SK-N-MC (cell line): ENCODE measurements around the gene WHAMM.

Experiments
- DNase-seq: peaks from one replicate; pipeline ENCODE4 v3.0.0-alpha.2; 2011; ENCODE audit warnings: low read depth, low spot score
- H3K27ac ChIP-seq: fragments of 200-600 bp; sonication (generic); 2 replicates; pipeline ENCODE4 v1.5.1; 2016; ENCODE audit warnings: mixed run types
- H3K36me3 ChIP-seq: fragments of 200-600 bp; sonication (generic); 2 replicates; pipeline ENCODE4 v1.6.1; 2017; ENCODE audit warnings: antibody characterized with exemption, low read length, mixed read lengths; ENCODE audit not compliant: insufficient read depth
- H3K4me3 ChIP-seq: fragments of 200-600 bp; sonication (generic); 2 replicates; pipeline ENCODE4 v1.5.1; 2016
- H3K9ac ChIP-seq: fragments of 200-600 bp; sonication (generic); 2 replicates; pipeline ENCODE4 v1.8.0; 2017; ENCODE audit warnings: mixed run types, mixed read lengths; ENCODE audit not compliant: insufficient read length
- H3K9me3 ChIP-seq: fragments of 200-600 bp; sonication (generic); 2 replicates; pipeline ENCODE4 v1.6.1; 2017; ENCODE audit warnings: low read depth, mild to moderate bottlenecking, antibody characterized with exemption, low read length, moderate library complexity, mixed read lengths
- EZH2 ChIP-seq: fragments of 200-600 bp; sonication (generic); IDR thresholded peaks from one replicate; pipeline ENCODE4 v1.6.1; 2017; ENCODE audit warnings: antibody characterized with exemption
- FOXP2 ChIP-seq: optimal IDR thresholded peaks from 2 replicates; pipeline ENCODE3; 2011; ENCODE audit warnings: mild to moderate bottlenecking, moderate library complexity; ENCODE audit not compliant: insufficient read depth; ENCODE audit errors: extremely low read length, control extremely low read depth
- POLR2AphosphoS5 ChIP-seq: IDR thresholded peaks from 2 replicates; pipeline ENCODE4 v1.6.1; 2012; ENCODE audit warnings: mild to moderate bottlenecking, low read depth, low read length, borderline replicate concordance

WHAMM gene

DNA sequence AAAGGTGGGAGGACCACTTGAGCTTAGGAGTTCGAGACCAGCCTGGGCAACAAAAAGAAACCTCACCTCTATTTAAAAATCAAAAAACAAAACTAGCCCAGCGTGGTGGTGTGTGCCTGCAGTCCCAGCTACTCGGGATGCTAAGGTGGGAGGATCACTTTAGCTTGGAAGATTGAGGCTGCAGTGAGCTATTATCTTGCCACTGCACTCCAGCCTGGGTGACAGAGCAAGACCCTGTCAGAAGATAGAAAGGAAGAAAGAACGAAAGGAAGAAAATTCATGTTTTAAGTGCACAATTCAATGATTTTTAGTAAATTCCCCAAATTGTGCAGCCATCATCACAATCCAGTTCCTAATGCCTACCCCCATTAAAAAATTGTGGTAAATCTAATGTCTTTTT is 11.3 kb upstream of the WHAMM start:
- TF ChIP-seq FOXP2: no peak
- H3K36me3 ChIP-seq: no peaks in the 10 kb centered on the region
- no peak overlapping the region for H3K27ac ChIP-seq
- H3K4me3 ChIP-seq: no peak overlapping the region
- H3K9ac ChIP-seq: no peak overlapping the region
- DNase-seq: no peak
- H3K9me3 ChIP-seq: no peaks in the 10 kb centered on the region

DNA sequence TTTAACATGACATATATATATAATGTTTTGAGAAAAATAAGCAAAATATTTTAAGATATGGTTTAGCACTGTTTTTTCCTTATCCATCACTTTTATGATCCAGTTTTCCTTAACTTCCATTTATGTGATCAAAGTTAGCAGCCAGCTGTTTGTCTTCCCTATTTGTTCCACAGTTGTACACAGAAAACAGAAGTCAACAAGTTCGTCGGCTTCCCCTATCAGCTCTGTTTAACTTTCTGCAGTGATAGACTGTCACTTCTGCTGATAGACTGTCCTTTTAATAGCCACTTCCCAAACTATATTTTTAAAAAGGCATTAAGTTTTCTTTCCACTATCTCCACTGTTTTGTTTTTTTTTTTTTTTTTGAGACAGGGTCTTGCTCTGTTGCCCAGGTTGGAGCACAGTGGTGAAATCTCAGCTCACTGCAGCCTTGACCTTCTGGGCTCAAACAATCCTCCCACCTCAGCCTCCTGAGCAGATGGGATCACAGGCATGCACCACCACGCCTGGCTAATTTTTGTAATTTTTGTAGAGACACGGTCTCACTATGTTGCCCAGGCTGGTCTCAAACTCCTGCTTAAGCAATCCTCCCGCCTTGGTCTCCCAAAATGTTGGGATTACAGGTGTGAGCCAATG is 10.8 kb upstream of the WHAMM start:
- no peak overlapping the region for H3K27ac ChIP-seq
- no peak for DNase-seq
- H3K36me3 ChIP-seq: no peaks in the 10 kb centered on the region
- no peak for TF ChIP-seq POLR2AphosphoS5
- TF ChIP-seq EZH2: no peak
- no peaks in the 10 kb centered on the region for H3K9me3 ChIP-seq
- no peak overlapping the region for H3K4me3 ChIP-seq
- no peak overlapping the region for H3K9ac ChIP-seq

DNA sequence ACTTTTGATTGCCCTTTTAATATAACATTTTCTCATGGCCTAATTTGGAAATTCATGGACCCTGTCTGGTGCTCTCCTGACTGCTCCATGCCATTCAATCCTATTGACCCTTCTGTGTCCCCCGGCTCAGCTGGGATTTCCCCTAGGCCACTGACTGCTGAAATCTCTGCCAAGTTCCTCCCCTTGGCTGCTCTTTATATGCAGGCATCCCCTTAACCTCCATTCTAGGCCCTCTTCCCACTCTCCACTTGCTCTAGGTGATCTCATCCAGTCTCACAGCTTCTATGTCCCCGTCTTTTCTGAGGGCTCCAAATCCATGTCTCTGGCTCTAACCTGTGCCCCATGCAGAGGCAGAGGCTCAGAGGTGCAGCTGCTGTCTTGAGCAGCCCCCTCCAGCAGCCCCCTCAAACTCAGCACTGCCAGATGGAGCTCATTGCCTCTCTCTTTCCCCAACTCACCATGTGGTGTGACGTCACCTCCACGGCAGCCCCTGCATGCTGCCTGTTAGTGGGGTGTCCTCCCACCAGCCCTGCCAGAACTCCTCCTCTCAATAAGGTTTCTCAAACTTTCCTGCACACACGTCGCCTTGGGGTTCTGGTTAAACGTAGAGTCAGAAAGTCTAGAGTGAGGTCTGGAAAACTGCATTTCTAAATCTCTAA is 10.1 kb upstream of the WHAMM start:
- DNase-seq: no peak
- no peaks in the 10 kb centered on the region for H3K36me3 ChIP-seq
- no peaks in the 10 kb centered on the region for H3K9me3 ChIP-seq
- H3K9ac ChIP-seq: no peak overlapping the region
- H3K4me3 ChIP-seq: no peak overlapping the region
- TF ChIP-seq EZH2 (no peak), POLR2AphosphoS5 (no peak), FOXP2 (no peak)
- H3K27ac ChIP-seq: no peak overlapping the region

DNA sequence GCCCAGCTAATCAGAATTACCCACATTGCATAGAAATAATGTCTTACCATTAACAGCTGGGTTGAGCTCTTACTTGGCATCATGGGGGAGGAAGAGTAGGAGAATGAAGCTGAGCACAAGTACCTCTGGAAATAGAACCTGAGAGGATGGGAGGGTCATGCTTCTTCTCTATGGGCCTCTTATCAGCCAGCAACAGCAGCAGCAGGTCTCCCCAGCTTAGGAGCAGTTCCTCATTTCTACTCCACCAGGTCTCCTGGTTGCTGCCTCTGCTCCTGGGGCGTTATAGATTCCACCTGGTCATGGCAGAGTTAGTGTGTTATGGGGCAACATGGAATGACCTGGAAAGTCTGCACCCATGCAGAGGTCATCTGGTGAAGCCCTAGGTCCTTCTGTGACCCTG is 6.9 kb upstream of the WHAMM start:
- TF ChIP-seq FOXP2 (no peak), EZH2 (no peak), POLR2AphosphoS5 (no peak)
- H3K9me3 ChIP-seq: no peaks in the 10 kb centered on the region
- DNase-seq: no peak
- no peaks in the 10 kb centered on the region for H3K36me3 ChIP-seq
- H3K4me3 ChIP-seq: no peak overlapping the region
- no peak overlapping the region for H3K9ac ChIP-seq
- no peak overlapping the region for H3K27ac ChIP-seq

DNA sequence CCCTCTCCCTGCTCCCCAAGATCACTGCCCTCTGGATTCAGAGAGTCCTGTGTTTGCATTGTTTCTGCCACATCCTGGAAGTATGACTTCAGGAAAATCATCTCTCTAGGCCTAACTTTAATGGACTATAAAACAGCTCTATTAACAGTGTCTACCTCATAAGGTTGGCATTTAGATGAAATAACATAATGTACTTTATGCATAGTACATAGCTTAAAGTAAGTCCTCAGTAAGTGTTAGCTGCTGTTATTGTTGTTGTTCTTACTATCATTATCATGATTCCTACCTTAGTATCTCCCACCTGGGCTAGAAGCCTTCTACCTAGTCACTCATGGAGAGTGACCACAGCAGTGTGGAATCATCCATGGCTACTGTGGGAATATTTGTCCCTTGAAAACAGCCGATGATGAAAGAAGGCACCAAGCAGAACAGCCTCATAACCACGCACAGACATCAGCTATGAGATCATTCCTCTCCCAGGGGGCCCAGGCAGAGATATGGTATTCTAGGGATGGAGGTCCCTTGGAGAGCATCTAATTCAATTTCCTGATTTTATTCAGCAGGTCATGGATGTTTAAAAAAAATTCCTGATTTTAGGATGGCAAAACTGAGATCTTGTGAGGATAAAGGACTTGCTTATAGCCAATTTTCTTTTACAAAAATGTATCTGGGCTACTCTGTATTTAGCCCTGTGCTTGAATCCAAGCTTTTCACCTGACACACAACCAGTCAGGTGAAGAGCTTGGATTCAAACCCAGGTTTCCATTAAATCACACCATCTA is 5.4 kb upstream of the WHAMM start:
- H3K4me3 ChIP-seq: no peak overlapping the region
- no peak overlapping the region for H3K27ac ChIP-seq
- H3K9ac ChIP-seq: no peak overlapping the region
- TF ChIP-seq FOXP2 (no peak), EZH2 (no peak), POLR2AphosphoS5 (no peak)
- no peaks in the 10 kb centered on the region for H3K9me3 ChIP-seq
- no peaks in the 10 kb centered on the region for H3K36me3 ChIP-seq
- no peak for DNase-seq

DNA sequence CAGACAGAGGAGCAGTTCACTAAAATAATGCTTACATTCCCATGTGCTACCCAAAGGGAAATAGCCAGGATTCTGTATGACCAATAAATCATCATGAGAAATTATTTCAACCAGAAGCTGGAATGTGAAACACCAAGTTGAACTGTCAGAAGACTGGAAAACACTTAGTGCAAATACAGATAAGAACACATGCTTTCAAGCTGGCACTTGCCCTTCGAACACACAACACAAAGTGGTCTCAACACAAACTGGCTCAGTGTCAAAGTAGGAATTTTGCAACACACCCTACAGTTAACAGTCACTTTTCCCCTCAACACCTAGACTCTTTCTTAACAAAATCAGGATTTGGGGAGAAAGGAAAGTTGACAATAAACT is 4.9 kb upstream of the WHAMM start:
- Histone ChIP-seq H3K4me3 (no peak overlapping the region), H3K9ac (no peak overlapping the region), H3K36me3 (no peaks in the 10 kb centered on the region), H3K27ac (no peak overlapping the region), H3K9me3 (no peaks in the 10 kb centered on the region)
- DNase-seq: no peak
- TF ChIP-seq EZH2: no peak
- no peak for TF ChIP-seq FOXP2
- TF ChIP-seq POLR2AphosphoS5: no peak

DNA sequence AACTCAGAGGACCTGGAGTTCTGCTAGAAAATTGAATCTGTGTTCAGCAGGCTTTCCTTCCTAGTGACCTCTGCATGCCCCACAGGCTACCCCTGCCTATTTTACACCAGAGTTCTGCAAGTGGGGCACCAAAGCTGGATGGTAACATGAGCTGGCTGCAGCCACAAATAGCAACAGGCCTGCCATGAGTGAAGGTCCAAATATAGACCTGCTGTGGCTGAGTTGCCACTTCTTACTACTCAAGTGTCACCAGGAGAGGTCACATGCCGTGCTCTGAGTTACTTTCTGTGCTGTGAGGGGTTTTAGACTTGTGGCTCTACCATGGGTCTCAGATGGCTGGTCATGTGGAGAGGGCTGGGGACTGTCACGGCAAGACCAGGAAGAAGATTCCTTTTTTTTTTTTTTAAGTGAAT is 3.4 kb upstream of the WHAMM start, which contains the start of gene FSD2:
Gene FSD2 (minus strand): TSS at position 76 of the 413 bp plus-strand sequence. CDS start 18,679 bp downstream, outside the sequence.
- TF ChIP-seq FOXP2: no peak
- no peak for TF ChIP-seq EZH2
- TF ChIP-seq POLR2AphosphoS5: no peak
- no peak within 1 kb of the TSS for H3K4me3 ChIP-seq
- no peak within 1 kb of the TSS for H3K27ac ChIP-seq
- no peak within 1 kb of the TSS for H3K9ac ChIP-seq
- DNase-seq: no peak
- H3K9me3 ChIP-seq: no peaks in the 10 kb centered on the region
- no peaks in the 10 kb centered on the region for H3K36me3 ChIP-seq

DNA sequence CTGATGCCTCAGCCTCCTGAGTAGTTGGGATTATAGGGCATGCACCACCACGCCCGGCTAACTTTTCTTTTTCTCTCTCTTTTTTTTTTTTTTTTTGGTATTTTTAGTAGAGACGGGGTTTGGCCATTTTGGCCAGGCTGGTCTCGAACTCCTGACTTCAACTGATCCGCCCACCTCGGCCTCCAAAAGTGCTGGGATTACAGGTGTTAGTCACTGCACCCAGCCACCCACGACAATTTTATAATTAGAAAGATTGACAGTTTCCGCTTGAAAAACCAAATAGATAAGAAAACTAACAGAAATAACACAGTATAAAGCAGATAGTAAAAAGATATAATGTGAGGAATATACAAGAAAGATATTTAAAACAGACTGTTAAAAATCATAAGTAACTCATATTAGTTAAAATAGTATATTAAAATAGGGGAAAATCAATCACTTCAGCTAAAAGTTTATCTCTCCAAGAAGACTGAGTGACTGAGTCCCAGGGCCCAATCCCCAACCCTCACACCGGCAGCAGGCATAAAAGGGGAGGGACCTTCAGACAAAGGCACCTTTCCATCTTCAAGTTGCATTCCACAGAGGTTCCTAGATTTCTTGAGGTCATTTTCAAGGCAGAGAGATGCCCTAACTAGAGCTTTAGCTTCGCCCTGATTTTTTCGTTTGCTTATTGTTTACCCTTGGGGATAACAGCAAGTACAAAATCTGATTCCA is 1.4 kb upstream of the WHAMM start:
- no peak for DNase-seq
- Histone ChIP-seq H3K9ac (no peak overlapping the region), H3K27ac (no peak overlapping the region), H3K4me3 (no peak overlapping the region), H3K36me3 (no peaks in the 10 kb centered on the region), H3K9me3 (no peaks in the 10 kb centered on the region)
- TF ChIP-seq FOXP2: no peak
- TF ChIP-seq POLR2AphosphoS5: no peak
- no peak for TF ChIP-seq EZH2
